H9 (cell line): ENCODE measurements around the gene KIZ. TPM values are rescaled to one million over a fixed set of nuclear protein-coding genes. Genes with fewer than 3 reads are reported as not detected.
A peak's percentile ranks its signal among the peaks of the same experiment; 100 is the strongest.

Experiments used
- DNase-seq: peaks from one replicate; pipeline ENCODE4 v3.0.0-alpha.2; 2017
- H2AFZ ChIP-seq: one replicate; pipeline ENCODE4 v1.6.1; 2013; ENCODE audit warnings: mild to moderate bottlenecking, low read length, control low read depth, moderate library complexity
- H2AK5ac ChIP-seq: 2 replicates; pipeline ENCODE4 v1.6.1; 2013; ENCODE audit warnings: low read length, control low read depth, mixed read lengths; ENCODE audit not compliant: insufficient read length
- H2BK120ac ChIP-seq: one replicate; pipeline ENCODE4 v1.6.1; 2013; ENCODE audit warnings: low read depth, mild to moderate bottlenecking, low read length, control low read depth, inconsistent platforms; ENCODE audit not compliant: poor library complexity, severe bottlenecking
- H2BK12ac ChIP-seq: 2 replicates; pipeline ENCODE4 v1.6.1; 2013; ENCODE audit warnings: low read length, control low read depth, mixed read lengths, low read depth; ENCODE audit not compliant: insufficient read length
- H2BK15ac ChIP-seq: 2 replicates; pipeline ENCODE4 v1.6.1; 2013; ENCODE audit warnings: low read depth, low read length, control low read depth
- H2BK20ac ChIP-seq: one replicate; pipeline ENCODE4 v1.6.1; 2013; ENCODE audit warnings: low read depth, mild to moderate bottlenecking, low read length, control low read depth, inconsistent platforms; ENCODE audit not compliant: poor library complexity, severe bottlenecking
- H2BK5ac ChIP-seq: 2 replicates; pipeline ENCODE4 v1.6.1; 2013; ENCODE audit warnings: low read length, control low read depth, mixed read lengths; ENCODE audit not compliant: insufficient read length
- H3K14ac ChIP-seq: 2 replicates; pipeline ENCODE4 v1.6.1; 2013; ENCODE audit warnings: low read length, control low read depth; ENCODE audit not compliant: insufficient read depth
- H3K18ac ChIP-seq: 2 replicates; pipeline ENCODE4 v1.6.1; 2013; ENCODE audit warnings: low read depth, mild to moderate bottlenecking, mixed read lengths, low read length, control low read depth; ENCODE audit not compliant: insufficient read length
- H3K23ac ChIP-seq: 2 replicates; pipeline ENCODE4 v1.6.1; 2013; ENCODE audit warnings: low read length, control low read depth, mixed read lengths, low read depth; ENCODE audit not compliant: insufficient read length
- H3K23me2 ChIP-seq: 2 replicates; pipeline ENCODE4 v1.6.1; 2013; ENCODE audit warnings: low read depth, mild to moderate bottlenecking, mixed read lengths, low read length, control low read depth; ENCODE audit not compliant: insufficient read length, poor library complexity, severe bottlenecking
- H3K27ac ChIP-seq: 2 replicates; pipeline ENCODE4 v1.5.1; 2013; ENCODE audit warnings: low read length, control low read depth, mixed read lengths, low read depth; ENCODE audit not compliant: insufficient read length
- H3K27me3 ChIP-seq: 2 replicates; pipeline ENCODE4 v1.6.1; 2013; ENCODE audit warnings: low read length, control low read depth, inconsistent platforms; ENCODE audit not compliant: insufficient read depth
- H3K4ac ChIP-seq: 2 replicates; pipeline ENCODE4 v1.6.1; 2013; ENCODE audit warnings: low read depth, mild to moderate bottlenecking, control low read depth, inconsistent platforms, low read length, moderate library complexity
- H3K4me1 ChIP-seq: 2 replicates; pipeline ENCODE4 v1.6.1; 2013; ENCODE audit warnings: low read length, control low read depth, inconsistent platforms; ENCODE audit not compliant: insufficient read depth
- H3K4me2 ChIP-seq: 2 replicates; pipeline ENCODE4 v1.6.1; 2013; ENCODE audit warnings: low read length, control low read depth, mixed read lengths; ENCODE audit not compliant: insufficient read length, insufficient read depth
- H3K56ac ChIP-seq: 2 replicates; pipeline ENCODE4 v1.6.1; 2013; ENCODE audit warnings: low read depth, mild to moderate bottlenecking, mixed read lengths, low read length, control low read depth; ENCODE audit not compliant: insufficient read length
- H3K79me1 ChIP-seq: 2 replicates; pipeline ENCODE4 v1.6.1; 2013; ENCODE audit warnings: low read depth, mild to moderate bottlenecking, moderate library complexity, low read length, control low read depth, inconsistent platforms; ENCODE audit not compliant: insufficient read depth, poor library complexity, severe bottlenecking
- H3K79me2 ChIP-seq: 2 replicates; pipeline ENCODE4 v1.6.1; 2013; ENCODE audit warnings: low read length, control low read depth, inconsistent platforms; ENCODE audit not compliant: insufficient read depth
- H3K9ac ChIP-seq: 2 replicates; pipeline ENCODE4 v1.6.1; 2013; ENCODE audit warnings: low read length, control low read depth, mixed read lengths; ENCODE audit not compliant: insufficient read length; ENCODE audit errors: extremely low read depth
- H3K9me3 ChIP-seq: one replicate; pipeline ENCODE4 v1.6.1; 2013; ENCODE audit warnings: low read depth, low read length, inconsistent platforms; ENCODE audit not compliant: control insufficient read depth
- H3T11ph ChIP-seq: one replicate; pipeline ENCODE4 v1.6.1; 2013; ENCODE audit warnings: mild to moderate bottlenecking, low read length, control low read depth, inconsistent platforms
- H4K20me1 ChIP-seq: one replicate; pipeline ENCODE4 v1.6.1; 2013; ENCODE audit not compliant: control insufficient read depth, insufficient read length, insufficient read depth
- H4K5ac ChIP-seq: 2 replicates; pipeline ENCODE4 v1.6.1; 2013; ENCODE audit warnings: low read depth, mild to moderate bottlenecking, mixed read lengths, low read length, control low read depth; ENCODE audit not compliant: insufficient read length
- H4K8ac ChIP-seq: replicated peaks from 2 replicates; pipeline ENCODE4 v1.6.1; 2013; ENCODE audit warnings: low read length, control low read depth, mixed read lengths, low read depth; ENCODE audit not compliant: insufficient read length
- H4K91ac ChIP-seq: 2 replicates; pipeline ENCODE4 v1.6.1; 2013; ENCODE audit warnings: low read depth, mild to moderate bottlenecking, moderate library complexity, mixed read lengths, low read length, control low read depth; ENCODE audit not compliant: insufficient read length
- H3K27ac Mint-ChIP-seq, 3 experiments: 2 replicates in 2 of 3; 3 replicates in 1 of 3; pipeline ENCODE4 v1.8.0; 2020 to 2021; ENCODE audit warnings: mixed read lengths in 3 of 3, mild to moderate bottlenecking in 1 of 3, moderate library complexity in 1 of 3
- H3K27me3 Mint-ChIP-seq: 2 replicates; pipeline ENCODE4 v1.8.0; 2021; ENCODE audit warnings: low read depth, mild to moderate bottlenecking, moderate library complexity, mixed read lengths
- H3K36me3 Mint-ChIP-seq, 3 experiments: 2 replicates in 2 of 3; 3 replicates in 1 of 3; pipeline ENCODE4 v1.8.0; 2020 to 2021; ENCODE audit warnings: low read depth in 3 of 3, mixed read lengths in 3 of 3; ENCODE audit not compliant: insufficient read depth in 1 of 3
- H3K4me1 Mint-ChIP-seq, 2 experiments: 2 replicates each; pipeline ENCODE4 v1.8.0; 2020; ENCODE audit warnings: mixed read lengths in 2 of 2
- H3K4me3 Mint-ChIP-seq, 2 experiments: 2 replicates in 1 of 2; 3 replicates in 1 of 2; pipeline ENCODE4 v1.8.0; 2020 to 2021; ENCODE audit warnings: mild to moderate bottlenecking in 2 of 2, mixed read lengths in 2 of 2, moderate library complexity in 1 of 2
- H3K9me3 Mint-ChIP-seq, 2 experiments: 2 replicates in 1 of 2; 3 replicates in 1 of 2; pipeline ENCODE4 v1.8.0; 2020; ENCODE audit warnings: mild to moderate bottlenecking in 2 of 2, mixed read lengths in 2 of 2, moderate library complexity in 1 of 2
- WGBS: extraction: QIAGEN DNeasy Blood & Tissue Kit; methylation state at CpG from one replicate; pipeline ENCODE4 v1.1.7; 2013; ENCODE audit warnings: missing lambda C conversion rate, low lambda C conversion rate, mixed read lengths; ENCODE audit not compliant: insufficient read length; ENCODE audit errors: extremely low coverage; 5-methylcytosine and 5-hydroxymethylcytosine counted together
- total RNA-seq: library from RNA; stranded (reverse); gene quantifications from 2 replicates; pipeline ENCODE4 v1.2.1, GENCODE V29; 2021
- TF ChIP-seq, protein P1 (sequence below): fragments of 200-600 bp; sonication (generic); conservative IDR thresholded peaks from 3 replicates; pipeline ENCODE4 v1.8.0; 2021; ENCODE audit warnings: antibody characterized with exemption, mild to moderate bottlenecking

KIZ gene
- total RNA-seq, 1 experiment from 2014 or later: 29.3 TPM

DNA sequence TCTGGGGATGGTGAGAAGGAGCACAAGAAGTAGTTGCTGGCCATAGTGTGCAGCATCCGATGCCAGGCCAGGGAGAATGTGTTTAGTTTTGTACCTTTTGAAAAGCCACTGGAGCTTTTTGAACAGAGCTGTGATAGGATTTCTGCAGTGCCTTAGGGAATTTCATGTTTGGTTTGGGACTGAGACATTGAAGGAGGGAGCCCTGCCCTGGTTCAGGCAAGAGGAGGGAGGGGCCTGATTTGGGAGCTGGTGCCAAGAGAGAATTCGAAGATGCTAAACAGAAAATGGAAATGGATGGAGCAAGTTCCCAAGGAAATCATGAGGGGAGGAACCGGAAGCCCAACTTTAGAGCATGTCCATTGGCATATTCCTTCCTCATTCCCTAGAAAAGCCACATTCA lies 80.7 kb downstream of the KIZ start:
- H3K9me3 Mint-ChIP-seq: no peaks in the 10 kb centered on the region
- no peak overlapping the region for H2BK5ac ChIP-seq

More for the DNA sequence above, 80.7 kb downstream of the KIZ start:
- H4K8ac ChIP-seq: no peak overlapping the region
- no peak overlapping the region for H2BK120ac ChIP-seq
- H3K9me3 ChIP-seq: no peaks in the 10 kb centered on the region
- Mint-ChIP-seq H3K36me3 (peaks cover 12 to 15% (median 12%) of the 10 kb centered on the region in 3 experiments; a peak in 6 of 7 replicates), H3K4me3 (no peak overlapping the region), H3K27me3 (no peaks in the 10 kb centered on the region; the same call in 1 of the 2 replicates), H3K4me1 (peaks cover 29 to 35% of the 10 kb centered on the region in 2 experiments), H3K27ac (peak overlapping the region in 1 of 3 experiments; percentile 63; a peak in 4 of 7 replicates)
- H3K4ac ChIP-seq: no peak overlapping the region
- H3K79me1 ChIP-seq: no peaks in the 10 kb centered on the region
- H2BK12ac ChIP-seq: no peak overlapping the region
- H3K27me3 ChIP-seq: no peaks in the 10 kb centered on the region
- no peak overlapping the region for H3K14ac ChIP-seq
- no peak overlapping the region for H2BK15ac ChIP-seq
- WGBS: no CpG with 5 or more reads among the region's 3 CpGs
- no peaks in the 10 kb centered on the region for H3K23me2 ChIP-seq
- no peaks in the 10 kb centered on the region for H3K4me1 ChIP-seq
- no peak overlapping the region for H2AK5ac ChIP-seq
- no peaks in the 10 kb centered on the region for H4K20me1 ChIP-seq
- H3K56ac ChIP-seq: no peak overlapping the region
- H3T11ph ChIP-seq: no peak overlapping the region
- no peaks in the 10 kb centered on the region for H3K79me2 ChIP-seq
- H3K18ac ChIP-seq: no peak overlapping the region
- H3K9ac ChIP-seq: no peak overlapping the region
- no peak overlapping the region for H3K23ac ChIP-seq
- H2AFZ ChIP-seq: no peak overlapping the region
- no peak overlapping the region for H2BK20ac ChIP-seq
- H4K5ac ChIP-seq: no peak overlapping the region
- TF ChIP-seq, protein P1, sequence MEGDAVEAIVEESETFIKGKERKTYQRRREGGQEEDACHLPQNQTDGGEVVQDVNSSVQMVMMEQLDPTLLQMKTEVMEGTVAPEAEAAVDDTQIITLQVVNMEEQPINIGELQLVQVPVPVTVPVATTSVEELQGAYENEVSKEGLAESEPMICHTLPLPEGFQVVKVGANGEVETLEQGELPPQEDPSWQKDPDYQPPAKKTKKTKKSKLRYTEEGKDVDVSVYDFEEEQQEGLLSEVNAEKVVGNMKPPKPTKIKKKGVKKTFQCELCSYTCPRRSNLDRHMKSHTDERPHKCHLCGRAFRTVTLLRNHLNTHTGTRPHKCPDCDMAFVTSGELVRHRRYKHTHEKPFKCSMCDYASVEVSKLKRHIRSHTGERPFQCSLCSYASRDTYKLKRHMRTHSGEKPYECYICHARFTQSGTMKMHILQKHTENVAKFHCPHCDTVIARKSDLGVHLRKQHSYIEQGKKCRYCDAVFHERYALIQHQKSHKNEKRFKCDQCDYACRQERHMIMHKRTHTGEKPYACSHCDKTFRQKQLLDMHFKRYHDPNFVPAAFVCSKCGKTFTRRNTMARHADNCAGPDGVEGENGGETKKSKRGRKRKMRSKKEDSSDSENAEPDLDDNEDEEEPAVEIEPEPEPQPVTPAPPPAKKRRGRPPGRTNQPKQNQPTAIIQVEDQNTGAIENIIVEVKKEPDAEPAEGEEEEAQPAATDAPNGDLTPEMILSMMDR: no peak
- no peak overlapping the region for H3K4me2 ChIP-seq
- H4K91ac ChIP-seq: no peak overlapping the region
- no peak for DNase-seq
- H3K27ac ChIP-seq: no peak overlapping the region
